Measurements from ENCODE around the gene MEX3C.

GRCh38 chr18:51196118-51196810, 1.2 kb downstream of the MEX3C start:
- TF ChIP-seq CTCF (IDR thresholded peaks at IDR 0.05; ENCODE audit: poor library complexity) (no peak), EZH2phosphoT487 (IDR thresholded peaks at IDR 0.05; ENCODE audit: low read depth, severe bottlenecking, unreplicated experiment) (no peak), EZH2 (IDR thresholded peaks at IDR 0.05; ENCODE audit: borderline replicate concordance) (no peak)

Measured in hepatocyte (in vitro differentiated cells).